ENCODE data around the gene SMIM32. TPM values are rescaled to one million over a fixed set of nuclear protein-coding genes. Genes with fewer than 3 reads are reported as not detected.

The SMIM32 gene
- total and polyA plus RNA-seq, 2 experiments from 2014 or later: 0.27 to 0.56 TPM

GRCh38 chr5:136207631-136208030 lies 14.7 kb upstream of the SMIM32 start:
- H4K20me1 ChIP-seq (replicated peaks; ENCODE audit: insufficient read depth): no peaks in the 10 kb centered on the region
- H3K36me3 ChIP-seq (ENCODE audit: insufficient read depth): no peaks in the 10 kb centered on the region
- no peak overlapping the region for H3K27ac ChIP-seq (ENCODE audit: low read depth)
- H2AFZ ChIP-seq: no peak overlapping the region
- H3K27me3 ChIP-seq (ENCODE audit: insufficient read depth): peaks cover 60% of the 10 kb centered on the region
- no peaks in the 10 kb centered on the region for H3K79me2 ChIP-seq (replicated peaks; ENCODE audit: insufficient read depth)
- no peak for ATAC-seq
- H3F3A ChIP-seq (replicated peaks; ENCODE audit: low read depth): no peaks in the 10 kb centered on the region
- H3K4me3 ChIP-seq: no peak overlapping the region
- Mint-ChIP-seq H3K4me3 (no peak overlapping the region), H3K27ac (no peak overlapping the region), H3K36me3 (ENCODE audit: low read depth) (peaks cover 7% of the 10 kb centered on the region; the same call in 2 of the 3 replicates), H3K27me3 (ENCODE audit: insufficient read depth, low read depth, poor library complexity) (peaks cover 71% of the 10 kb centered on the region), H3K9me3 (peaks cover 15% of the 10 kb centered on the region; the same call in 2 of the 3 replicates), H3K4me1 (peaks cover 18% of the 10 kb centered on the region)
- H3K9me2 ChIP-seq (ENCODE audit: insufficient read depth): no peaks in the 10 kb centered on the region
- H3K4me1 ChIP-seq (ENCODE audit: insufficient read depth): peaks cover 8% of the 10 kb centered on the region
- no peak for DNase-seq (ENCODE audit: low spot score)
- TF ChIP-seq JUNB (IDR thresholded peaks at IDR 0.05; ENCODE audit: unreplicated experiment) (no peak), NANOG (IDR thresholded peaks at IDR 0.05; ENCODE audit: borderline replicate concordance) (no peak), STAT1 (IDR thresholded peaks at IDR 0.05; ENCODE audit: unreplicated experiment) (no peak), EZH2phosphoT487 (IDR thresholded peaks at IDR 0.05; ENCODE audit: unreplicated experiment) (no peak)
- TF ChIP-seq, protein P1, sequence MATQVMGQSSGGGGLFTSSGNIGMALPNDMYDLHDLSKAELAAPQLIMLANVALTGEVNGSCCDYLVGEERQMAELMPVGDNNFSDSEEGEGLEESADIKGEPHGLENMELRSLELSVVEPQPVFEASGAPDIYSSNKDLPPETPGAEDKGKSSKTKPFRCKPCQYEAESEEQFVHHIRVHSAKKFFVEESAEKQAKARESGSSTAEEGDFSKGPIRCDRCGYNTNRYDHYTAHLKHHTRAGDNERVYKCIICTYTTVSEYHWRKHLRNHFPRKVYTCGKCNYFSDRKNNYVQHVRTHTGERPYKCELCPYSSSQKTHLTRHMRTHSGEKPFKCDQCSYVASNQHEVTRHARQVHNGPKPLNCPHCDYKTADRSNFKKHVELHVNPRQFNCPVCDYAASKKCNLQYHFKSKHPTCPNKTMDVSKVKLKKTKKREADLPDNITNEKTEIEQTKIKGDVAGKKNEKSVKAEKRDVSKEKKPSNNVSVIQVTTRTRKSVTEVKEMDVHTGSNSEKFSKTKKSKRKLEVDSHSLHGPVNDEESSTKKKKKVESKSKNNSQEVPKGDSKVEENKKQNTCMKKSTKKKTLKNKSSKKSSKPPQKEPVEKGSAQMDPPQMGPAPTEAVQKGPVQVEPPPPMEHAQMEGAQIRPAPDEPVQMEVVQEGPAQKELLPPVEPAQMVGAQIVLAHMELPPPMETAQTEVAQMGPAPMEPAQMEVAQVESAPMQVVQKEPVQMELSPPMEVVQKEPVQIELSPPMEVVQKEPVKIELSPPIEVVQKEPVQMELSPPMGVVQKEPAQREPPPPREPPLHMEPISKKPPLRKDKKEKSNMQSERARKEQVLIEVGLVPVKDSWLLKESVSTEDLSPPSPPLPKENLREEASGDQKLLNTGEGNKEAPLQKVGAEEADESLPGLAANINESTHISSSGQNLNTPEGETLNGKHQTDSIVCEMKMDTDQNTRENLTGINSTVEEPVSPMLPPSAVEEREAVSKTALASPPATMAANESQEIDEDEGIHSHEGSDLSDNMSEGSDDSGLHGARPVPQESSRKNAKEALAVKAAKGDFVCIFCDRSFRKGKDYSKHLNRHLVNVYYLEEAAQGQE (IDR thresholded peaks at IDR 0.05; ENCODE audit: unreplicated experiment): no peak
- TF ChIP-seq, protein P2, sequence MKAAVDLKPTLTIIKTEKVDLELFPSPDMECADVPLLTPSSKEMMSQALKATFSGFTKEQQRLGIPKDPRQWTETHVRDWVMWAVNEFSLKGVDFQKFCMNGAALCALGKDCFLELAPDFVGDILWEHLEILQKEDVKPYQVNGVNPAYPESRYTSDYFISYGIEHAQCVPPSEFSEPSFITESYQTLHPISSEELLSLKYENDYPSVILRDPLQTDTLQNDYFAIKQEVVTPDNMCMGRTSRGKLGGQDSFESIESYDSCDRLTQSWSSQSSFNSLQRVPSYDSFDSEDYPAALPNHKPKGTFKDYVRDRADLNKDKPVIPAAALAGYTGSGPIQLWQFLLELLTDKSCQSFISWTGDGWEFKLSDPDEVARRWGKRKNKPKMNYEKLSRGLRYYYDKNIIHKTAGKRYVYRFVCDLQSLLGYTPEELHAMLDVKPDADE (IDR thresholded peaks at IDR 0.05): no peak
- H3K4me2 ChIP-seq: no peak overlapping the region

- H3K4me2 ChIP-seq: no peak overlapping the region
- no peaks in the 10 kb centered on the region for H3K36me3 ChIP-seq (ENCODE audit: insufficient read depth)
- DNase-seq (ENCODE audit: low spot score): no peak
- H3K79me2 ChIP-seq (replicated peaks; ENCODE audit: insufficient read depth): no peaks in the 10 kb centered on the region
- no peak overlapping the region for H3K27ac Mint-ChIP-seq
- H3F3A ChIP-seq (replicated peaks; ENCODE audit: low read depth): 0 out of 2 replicates have a peak, but pooled peaks cover 3% of the 10 kb centered on the region
- H3K36me3 Mint-ChIP-seq (ENCODE audit: low read depth): peaks cover 7% of the 10 kb centered on the region; the same call in 2 of the 3 replicates
- H3K4me1 Mint-ChIP-seq: peaks cover 26% of the 10 kb centered on the region
- H3K4me3 Mint-ChIP-seq: no peak overlapping the region
- peaks cover 79% of the 10 kb centered on the region for H3K27me3 Mint-ChIP-seq (ENCODE audit: insufficient read depth, low read depth, poor library complexity)
- H3K9me2 ChIP-seq (ENCODE audit: insufficient read depth): no peaks in the 10 kb centered on the region
- peaks cover 15% of the 10 kb centered on the region; the same call in 2 of the 3 replicates for H3K9me3 Mint-ChIP-seq
- H3K4me3 ChIP-seq: no peak overlapping the region
- peaks cover 5% of the 10 kb centered on the region; the same call in 1 of the 2 replicates for H4K20me1 ChIP-seq (replicated peaks; ENCODE audit: insufficient read depth)
- peaks cover 72% of the 10 kb centered on the region for H3K27me3 ChIP-seq (ENCODE audit: insufficient read depth)
- no peak overlapping the region for H2AFZ ChIP-seq
- H3K4me1 ChIP-seq (ENCODE audit: insufficient read depth): peaks cover 18% of the 10 kb centered on the region
- H3K27ac ChIP-seq (ENCODE audit: low read depth): no peak overlapping the region
- ATAC-seq: no peak
- TF ChIP-seq, protein P3, sequence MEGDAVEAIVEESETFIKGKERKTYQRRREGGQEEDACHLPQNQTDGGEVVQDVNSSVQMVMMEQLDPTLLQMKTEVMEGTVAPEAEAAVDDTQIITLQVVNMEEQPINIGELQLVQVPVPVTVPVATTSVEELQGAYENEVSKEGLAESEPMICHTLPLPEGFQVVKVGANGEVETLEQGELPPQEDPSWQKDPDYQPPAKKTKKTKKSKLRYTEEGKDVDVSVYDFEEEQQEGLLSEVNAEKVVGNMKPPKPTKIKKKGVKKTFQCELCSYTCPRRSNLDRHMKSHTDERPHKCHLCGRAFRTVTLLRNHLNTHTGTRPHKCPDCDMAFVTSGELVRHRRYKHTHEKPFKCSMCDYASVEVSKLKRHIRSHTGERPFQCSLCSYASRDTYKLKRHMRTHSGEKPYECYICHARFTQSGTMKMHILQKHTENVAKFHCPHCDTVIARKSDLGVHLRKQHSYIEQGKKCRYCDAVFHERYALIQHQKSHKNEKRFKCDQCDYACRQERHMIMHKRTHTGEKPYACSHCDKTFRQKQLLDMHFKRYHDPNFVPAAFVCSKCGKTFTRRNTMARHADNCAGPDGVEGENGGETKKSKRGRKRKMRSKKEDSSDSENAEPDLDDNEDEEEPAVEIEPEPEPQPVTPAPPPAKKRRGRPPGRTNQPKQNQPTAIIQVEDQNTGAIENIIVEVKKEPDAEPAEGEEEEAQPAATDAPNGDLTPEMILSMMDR (conservative IDR thresholded peaks at IDR 0.05; ENCODE audit: low read depth in 2 of 2): no peak
- TF ChIP-seq, protein P1 (IDR thresholded peaks at IDR 0.05; ENCODE audit: unreplicated experiment): no peak
Measured at GRCh38 chr5:136206361-136206760, 13.4 kb upstream of the SMIM32 start.

Data from GM23338 (cell line).